Thoracic aorta (tissue), 2 donors: ENCODE measurements around the gene CASQ1. TPM values are rescaled to one million over a fixed set of nuclear protein-coding genes. Genes with fewer than 3 reads are reported as not detected.
A peak's percentile ranks its signal among the peaks of the same experiment; 100 is the strongest.

Experiments
- ATAC-seq: fragments of 150-250 bp; one replicate; pipeline ENCODE4 v1.8.0; 2017; ENCODE audit warnings: low read depth; ENCODE audit not compliant: insufficient number of reproducible peaks, low FRiP score
- DNase-seq: peaks from one replicate; pipeline ENCODE4 v3.0.0-alpha.2; 2020; ENCODE audit warnings: low spot score
- H3K27ac ChIP-seq, 2 donors: fragments of 200-600 bp; sonication (generic); 1 replicate in 1 of 2; 2 replicates in 1 of 2; pipeline ENCODE4 v1.5.1; 2016; ENCODE audit warnings: mild to moderate bottlenecking in 2 of 2, moderate library complexity in 2 of 2
- H3K27me3 ChIP-seq: fragments of 200-600 bp; sonication (generic); replicated peaks from 2 replicates; pipeline ENCODE4 v1.6.0; 2016; ENCODE audit warnings: mild to moderate bottlenecking; ENCODE audit not compliant: insufficient read depth
- H3K36me3 ChIP-seq: fragments of 200-600 bp; sonication (generic); one replicate; pipeline ENCODE4 v1.5.1; 2016
- H3K4me1 ChIP-seq, 2 donors: fragments of 200-600 bp; sonication (generic); 1 replicate in 1 of 2; 2 replicates in 1 of 2; pipeline versions ENCODE4 v1.5.1 to v1.6.0; 2016; ENCODE audit warnings: low read depth in 2 of 2, mild to moderate bottlenecking in 1 of 2; ENCODE audit not compliant: control insufficient read depth in 1 of 2
- H3K4me3 ChIP-seq: fragments of 200-600 bp; sonication (generic); 2 replicates; pipeline ENCODE4 v1.5.1; 2016; ENCODE audit warnings: mild to moderate bottlenecking
- H3K9me3 ChIP-seq: fragments of 200-600 bp; sonication (generic); 2 replicates; pipeline ENCODE4 v1.5.1; 2016
- total RNA-seq, 2 donors: library from RNA; depleted of rRNA; stranded (reverse); fragments of >200 nt; gene quantifications; one replicate each; pipeline versions ENCODE4 v1.1.0 to v1.2.3, GENCODE V29; 2016
- TF ChIP-seq, protein P1 (sequence below): fragments of 200-600 bp; sonication (generic); IDR thresholded peaks from one replicate; pipeline ENCODE4 v1.5.1; 2019; ENCODE audit warnings: antibody characterized with exemption

CASQ1 gene
- total RNA-seq, 2 donors from 2014 or later = 6.0 to 10.7 TPM

DNA sequence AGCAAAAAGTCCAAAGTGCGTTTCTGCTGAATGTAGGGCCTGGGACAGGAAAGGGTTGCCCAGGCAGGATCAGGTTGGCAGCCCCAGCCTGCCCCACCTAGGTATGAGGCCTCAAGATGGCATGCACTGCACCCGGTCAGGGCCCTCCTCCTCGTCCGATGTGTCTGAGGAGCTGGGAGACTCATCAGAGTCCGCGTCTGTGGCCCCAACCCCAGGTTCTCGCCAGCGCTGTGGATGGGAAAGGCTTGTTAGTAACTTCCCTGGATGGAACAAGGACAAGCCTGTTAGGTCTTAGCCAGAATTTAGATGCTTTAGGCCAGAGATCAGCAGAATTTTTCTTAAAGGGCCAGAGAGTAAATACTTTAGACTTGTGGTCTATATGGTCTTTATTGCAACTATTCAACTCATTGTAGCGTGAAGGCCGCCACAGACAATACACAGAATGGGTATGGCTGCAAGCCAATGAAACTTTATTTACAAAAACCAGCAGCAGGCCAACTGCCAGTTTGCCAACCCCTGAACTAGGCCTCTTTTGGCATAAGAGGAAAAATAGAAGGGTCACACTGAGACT, 27.2 kb downstream of the CASQ1 start:
- Histone ChIP-seq H3K27ac (peak overlapping the region; percentile 78 to 88), H3K27me3 (no peaks in the 10 kb centered on the region), H3K4me1 (peaks cover 15 to 28% of the 10 kb centered on the region in 2 donors), H3K36me3 (peaks cover 43% of the 10 kb centered on the region), H3K9me3 (no peaks in the 10 kb centered on the region), H3K4me3 (peak overlapping the region; percentile 40)
- no peak for DNase-seq
- TF ChIP-seq, protein P1, sequence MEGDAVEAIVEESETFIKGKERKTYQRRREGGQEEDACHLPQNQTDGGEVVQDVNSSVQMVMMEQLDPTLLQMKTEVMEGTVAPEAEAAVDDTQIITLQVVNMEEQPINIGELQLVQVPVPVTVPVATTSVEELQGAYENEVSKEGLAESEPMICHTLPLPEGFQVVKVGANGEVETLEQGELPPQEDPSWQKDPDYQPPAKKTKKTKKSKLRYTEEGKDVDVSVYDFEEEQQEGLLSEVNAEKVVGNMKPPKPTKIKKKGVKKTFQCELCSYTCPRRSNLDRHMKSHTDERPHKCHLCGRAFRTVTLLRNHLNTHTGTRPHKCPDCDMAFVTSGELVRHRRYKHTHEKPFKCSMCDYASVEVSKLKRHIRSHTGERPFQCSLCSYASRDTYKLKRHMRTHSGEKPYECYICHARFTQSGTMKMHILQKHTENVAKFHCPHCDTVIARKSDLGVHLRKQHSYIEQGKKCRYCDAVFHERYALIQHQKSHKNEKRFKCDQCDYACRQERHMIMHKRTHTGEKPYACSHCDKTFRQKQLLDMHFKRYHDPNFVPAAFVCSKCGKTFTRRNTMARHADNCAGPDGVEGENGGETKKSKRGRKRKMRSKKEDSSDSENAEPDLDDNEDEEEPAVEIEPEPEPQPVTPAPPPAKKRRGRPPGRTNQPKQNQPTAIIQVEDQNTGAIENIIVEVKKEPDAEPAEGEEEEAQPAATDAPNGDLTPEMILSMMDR = no peak
- ATAC-seq = no peak

GRCh38 chr1:160219062-160219929, 28.9 kb downstream of the CASQ1 start:
- Histone ChIP-seq H3K4me3 (no peak overlapping the region), H3K27me3 (no peaks in the 10 kb centered on the region), H3K9me3 (no peaks in the 10 kb centered on the region), H3K4me1 (peaks cover 15 to 28% of the 10 kb centered on the region in 2 donors), H3K36me3 (peaks cover 43% of the 10 kb centered on the region), H3K27ac (peak overlapping the region; percentile 78 to 88)
- DNase-seq (no peak), ATAC-seq (peak; percentile 69)
- TF ChIP-seq, protein P1 = peak; percentile 58

GRCh38 chr1:160220301-160220700, 29.9 kb downstream of the CASQ1 start:
- no peaks in the 10 kb centered on the region for H3K9me3 ChIP-seq
- H3K36me3 ChIP-seq = peaks cover 45% of the 10 kb centered on the region
- ATAC-seq (no peak), DNase-seq (no peak)
- no peak overlapping the region for H3K4me3 ChIP-seq
- TF ChIP-seq, protein P1 = no peak
- H3K27me3 ChIP-seq = no peaks in the 10 kb centered on the region
- H3K27ac ChIP-seq = peak overlapping the region; percentile 1 to 88
- peaks cover 15 to 28% of the 10 kb centered on the region in 2 donors for H3K4me1 ChIP-seq

DNA sequence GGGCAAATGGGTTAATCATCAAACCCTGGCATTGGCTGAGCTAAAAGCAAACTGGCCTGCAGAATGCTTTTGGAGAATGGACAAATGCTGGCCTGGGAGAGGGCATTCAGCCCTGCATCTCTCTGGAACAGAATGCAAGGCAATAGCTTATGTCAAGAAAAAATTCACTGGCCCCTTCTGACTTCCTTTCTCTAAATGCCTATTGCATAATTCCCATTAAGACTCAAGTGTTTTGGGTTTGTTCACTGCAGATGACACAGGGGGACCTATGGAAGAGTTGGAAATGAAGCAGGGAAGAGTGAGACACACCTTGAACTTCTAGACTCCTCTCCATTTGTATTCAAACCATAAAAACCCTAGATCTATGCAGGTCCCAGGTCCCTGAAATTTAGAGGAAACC, 30.7 kb downstream of the CASQ1 start:
- Histone ChIP-seq H3K36me3 (peaks cover 49% of the 10 kb centered on the region), H3K27ac (no peak overlapping the region), H3K4me1 (peaks cover 15 to 28% of the 10 kb centered on the region in 2 donors), H3K9me3 (no peaks in the 10 kb centered on the region), H3K27me3 (no peaks in the 10 kb centered on the region), H3K4me3 (no peak overlapping the region)
- no peak for ATAC-seq
- no peak for DNase-seq
- TF ChIP-seq, protein P1 = no peak

DNA sequence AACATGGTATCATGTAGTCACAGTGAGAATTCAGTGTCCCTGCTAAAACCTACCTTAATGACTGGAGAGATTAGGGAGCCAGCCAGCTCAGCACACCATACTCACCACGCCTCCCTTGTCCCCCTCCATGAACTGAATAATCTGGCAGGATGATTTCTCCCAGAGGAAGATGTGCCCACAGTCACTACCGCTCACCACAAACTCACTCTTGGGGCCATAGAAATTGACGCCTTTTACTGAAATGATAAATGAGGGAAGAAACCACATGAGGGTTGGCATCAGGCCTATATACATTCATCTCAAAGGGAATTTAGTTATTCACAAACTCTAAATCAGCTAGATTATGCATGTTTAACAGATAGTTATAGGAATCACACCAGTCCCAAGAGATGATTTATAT, 32.2 kb downstream of the CASQ1 start:
- peaks cover 59% of the 10 kb centered on the region for H3K36me3 ChIP-seq
- H3K27ac ChIP-seq = no peak overlapping the region
- H3K27me3 ChIP-seq = no peaks in the 10 kb centered on the region
- no peak overlapping the region for H3K4me3 ChIP-seq
- TF ChIP-seq, protein P1 = no peak
- no peaks in the 10 kb centered on the region for H3K9me3 ChIP-seq
- ATAC-seq (no peak), DNase-seq (no peak)
- H3K4me1 ChIP-seq = peaks cover 10 to 20% of the 10 kb centered on the region in 2 donors
